ENCODE measurements around the gene SLC28A2. TPM values are rescaled to one million over a fixed set of nuclear protein-coding genes. Genes with fewer than 3 reads are reported as not detected.
"Not testable (repeated sequence)": the region's sequence is repeated elsewhere in the genome, so short reads cannot be mapped to it uniquely, and the experiment has no call there.

SLC28A2 gene
- total RNA-seq, 1 donor from 2014 or later = not detected

- no peaks in the 10 kb centered on the region for H3K27me3 ChIP-seq (ENCODE audit: control insufficient read depth, insufficient read depth, low read length)
- H3K4me3 ChIP-seq (ENCODE audit: low read depth, low read length) = no peak overlapping the region
- H3K36me3 ChIP-seq (ENCODE audit: control insufficient read depth, insufficient read depth, low read length) = no peaks in the 10 kb centered on the region
- TF ChIP-seq CTCF (IDR thresholded peaks at IDR 0.05; ENCODE audit: insufficient read depth, low read length, severe bottlenecking) = no peak
- no peak for DNase-seq (ENCODE audit: low read depth)
- FAIRE-seq = no peak
Measured at GRCh38 chr15:45285413-45285812, 33.4 kb downstream of the SLC28A2 start.

- no peak overlapping the region for H3K4me3 ChIP-seq (ENCODE audit: low read depth, low read length)
- no peak for TF ChIP-seq CTCF (IDR thresholded peaks at IDR 0.05; ENCODE audit: insufficient read depth, low read length, severe bottlenecking)
- peak; percentile 18 for FAIRE-seq
- H3K27me3 ChIP-seq (ENCODE audit: control insufficient read depth, insufficient read depth, low read length) = no peaks in the 10 kb centered on the region
- DNase-seq (ENCODE audit: low read depth) = no peak
- H3K36me3 ChIP-seq (ENCODE audit: control insufficient read depth, insufficient read depth, low read length) = no peaks in the 10 kb centered on the region
Measured at GRCh38 chr15:45287390-45287956, 35.4 kb downstream of the SLC28A2 start.

- no peak for FAIRE-seq
- no peaks in the 10 kb centered on the region for H3K27me3 ChIP-seq (ENCODE audit: control insufficient read depth, insufficient read depth, low read length)
- no peak overlapping the region for H3K4me3 ChIP-seq (ENCODE audit: low read depth, low read length)
- DNase-seq (ENCODE audit: low read depth) = no peak
- no peaks in the 10 kb centered on the region for H3K36me3 ChIP-seq (ENCODE audit: control insufficient read depth, insufficient read depth, low read length)
- TF ChIP-seq CTCF (IDR thresholded peaks at IDR 0.05; ENCODE audit: insufficient read depth, low read length, severe bottlenecking) = no peak
Measured at GRCh38 chr15:45288947-45289346, 36.9 kb downstream of the SLC28A2 start.

GRCh38 chr15:45291822-45292582 lies 40.0 kb downstream of the SLC28A2 start:
- no peak for DNase-seq (ENCODE audit: low read depth)
- FAIRE-seq = no peak
- TF ChIP-seq CTCF (IDR thresholded peaks at IDR 0.05; ENCODE audit: insufficient read depth, low read length, severe bottlenecking) = no peak
- H3K4me3 ChIP-seq (ENCODE audit: low read depth, low read length) = no peak overlapping the region
- no peaks in the 10 kb centered on the region for H3K36me3 ChIP-seq (ENCODE audit: control insufficient read depth, insufficient read depth, low read length)
- H3K27me3 ChIP-seq (ENCODE audit: control insufficient read depth, insufficient read depth, low read length) = no peaks in the 10 kb centered on the region

- FAIRE-seq; H3K27me3 ChIP-seq (ENCODE audit: control insufficient read depth, insufficient read depth, low read length); H3K4me3 ChIP-seq (ENCODE audit: low read depth, low read length); DNase-seq (ENCODE audit: low read depth); H3K36me3 ChIP-seq (ENCODE audit: control insufficient read depth, insufficient read depth, low read length): not testable (repeated sequence)
Measured at GRCh38 chr15:45293326-45293725, 41.3 kb downstream of the SLC28A2 start.

GRCh38 chr15:45298964-45299378 lies 46.9 kb downstream of the SLC28A2 start:
- DNase-seq (ENCODE audit: low read depth) = not testable (repeated sequence)

More at GRCh38 chr15:45298964-45299378, 46.9 kb downstream of the SLC28A2 start:
- not testable (repeated sequence) for H3K27me3 ChIP-seq (ENCODE audit: control insufficient read depth, insufficient read depth, low read length); H3K36me3 ChIP-seq (ENCODE audit: control insufficient read depth, insufficient read depth, low read length); FAIRE-seq; H3K4me3 ChIP-seq (ENCODE audit: low read depth, low read length)
